Esophagus muscularis mucosa (tissue), 3 donors: Measurements from ENCODE around the gene TRIM50.

Source experiments
- CTCF ChIP-seq, 3 experiments: fragments of 200-600 bp in 2 of 3; fragments of 450-650 bp in 1 of 3; sonication (generic) in 2 of 3; IDR thresholded peaks; one replicate each; pipeline ENCODE4 v1.5.1; 2017 to 2019; ENCODE audit warnings: antibody characterized with exemption in 3 of 3, mild to moderate bottlenecking in 2 of 3, moderate library complexity in 1 of 3
- POLR2A ChIP-seq: fragments of 450-650 bp; IDR thresholded peaks from one replicate; pipeline ENCODE4 v1.6.1; 2017; ENCODE audit warnings: antibody characterized with exemption, moderate library complexity, mild to moderate bottlenecking, low read depth
- POLR2AphosphoS5 ChIP-seq, 2 donors: sonication (generic); formaldehyde crosslinking; IDR thresholded peaks; one replicate each; pipeline ENCODE4 v1.6.1; 2017; ENCODE audit warnings: antibody characterized with exemption in 2 of 2

- TF ChIP-seq POLR2A (no peak), POLR2AphosphoS5 (IDR thresholded peaks at IDR 0.05) (no peak), CTCF (IDR thresholded peaks at IDR 0.05) (no peak)
Measured at GRCh38 chr7:73349763-73350162, 21.9 kb upstream of the TRIM50 start.
